C4-2B (cell line): ENCODE measurements around the gene NFIC.
"Not testable (repeated sequence)": the region's sequence is repeated elsewhere in the genome, so short reads cannot be mapped to it uniquely, and the experiment has no call there.

Experiments
- ZFX ChIP-seq: fragments of 450-650 bp; IDR thresholded peaks from 2 replicates; pipeline ENCODE4 v1.6.1; 2017
- TF ChIP-seq, protein P1 (sequence below): fragments of 450-650 bp; conservative IDR thresholded peaks from 2 replicates; pipeline ENCODE4 v1.5.1; 2017; ENCODE audit warnings: mild to moderate bottlenecking

- TF ChIP-seq, protein P1, sequence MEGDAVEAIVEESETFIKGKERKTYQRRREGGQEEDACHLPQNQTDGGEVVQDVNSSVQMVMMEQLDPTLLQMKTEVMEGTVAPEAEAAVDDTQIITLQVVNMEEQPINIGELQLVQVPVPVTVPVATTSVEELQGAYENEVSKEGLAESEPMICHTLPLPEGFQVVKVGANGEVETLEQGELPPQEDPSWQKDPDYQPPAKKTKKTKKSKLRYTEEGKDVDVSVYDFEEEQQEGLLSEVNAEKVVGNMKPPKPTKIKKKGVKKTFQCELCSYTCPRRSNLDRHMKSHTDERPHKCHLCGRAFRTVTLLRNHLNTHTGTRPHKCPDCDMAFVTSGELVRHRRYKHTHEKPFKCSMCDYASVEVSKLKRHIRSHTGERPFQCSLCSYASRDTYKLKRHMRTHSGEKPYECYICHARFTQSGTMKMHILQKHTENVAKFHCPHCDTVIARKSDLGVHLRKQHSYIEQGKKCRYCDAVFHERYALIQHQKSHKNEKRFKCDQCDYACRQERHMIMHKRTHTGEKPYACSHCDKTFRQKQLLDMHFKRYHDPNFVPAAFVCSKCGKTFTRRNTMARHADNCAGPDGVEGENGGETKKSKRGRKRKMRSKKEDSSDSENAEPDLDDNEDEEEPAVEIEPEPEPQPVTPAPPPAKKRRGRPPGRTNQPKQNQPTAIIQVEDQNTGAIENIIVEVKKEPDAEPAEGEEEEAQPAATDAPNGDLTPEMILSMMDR, result not testable (repeated sequence)
- TF ChIP-seq ZFX, result not testable (repeated sequence)
Measured at GRCh38 chr19:3376091-3376455, 9.7 kb downstream of the NFIC start.
